Left ventricle myocardium superior (tissue), 1 donor: ENCODE results near the gene MAST4. TPM values are rescaled to one million over a fixed set of nuclear protein-coding genes. Genes with fewer than 3 reads are reported as not detected.
A peak's percentile ranks its signal among the peaks of the same experiment; 100 is the strongest.

ENCODE experiments used
- ATAC-seq: fragments of 200-7000 bp; cut with Tn5 transposase; one replicate; pipeline ENCODE4 v1.9.1; 2020; ENCODE audit warnings: mild to moderate bottlenecking, moderate library complexity
- DNase-seq: peaks from one replicate; pipeline ENCODE4 v3.0.0-alpha.2; 2020
- intact Hi-C: fragments of 100-400 bp; cut with micrococcal nuclease; formaldehyde crosslinking; loops from one replicate; pipeline ENCODE4 v1.11.0; 2022
- total RNA-seq: library from RNA; stranded (reverse); fragmentation: NEBNext Ultra II Directional; extraction: Animal tissue kit (Norgen Biotek cat#: 25700); gene quantifications from one replicate; pipeline ENCODE4 v1.2.1, GENCODE V29; 2021
- donor health status: DM: no; HTN: yes; CAD: no; lungs with severe emphysema.

Gene MAST4
- total RNA-seq, 1 donor from 2014 or later: 51.5 TPM

DNA sequence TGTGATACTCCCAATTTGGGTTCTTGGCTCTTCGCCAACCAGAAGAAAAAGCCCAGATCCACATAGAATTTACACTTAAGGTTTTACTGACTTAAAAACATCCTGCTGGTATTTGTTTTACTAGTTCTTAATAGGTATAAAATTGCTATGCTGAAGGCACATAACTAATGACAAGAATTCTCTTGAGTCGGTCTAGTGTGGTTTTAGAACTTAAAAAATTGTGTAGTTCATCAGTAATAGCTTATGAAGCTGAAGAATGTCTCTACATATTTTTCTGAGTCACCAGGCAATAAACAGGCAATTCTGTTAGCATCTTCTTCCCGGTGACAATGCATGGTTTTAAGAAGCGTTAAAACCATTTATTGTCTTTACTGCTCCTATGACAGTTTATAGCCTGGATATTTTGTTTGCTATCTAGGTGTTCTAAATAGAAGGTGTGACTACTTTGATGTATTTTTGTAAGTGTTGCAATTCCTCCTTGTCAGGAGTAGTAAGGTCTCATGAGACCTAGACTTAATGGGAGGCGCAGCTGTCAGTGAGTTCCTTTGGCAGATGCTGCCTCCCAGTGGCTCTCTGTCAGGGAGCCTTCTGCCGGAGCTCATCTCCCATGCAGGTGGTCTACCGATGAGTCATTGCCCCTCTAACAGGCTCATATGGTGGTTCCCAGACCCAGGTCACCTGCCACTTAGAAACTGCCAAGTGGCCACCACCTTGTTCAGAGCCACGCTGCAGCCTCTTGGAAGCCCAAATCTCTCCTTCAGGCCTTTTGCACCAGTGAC, 173.8 kb downstream of the MAST4 start:
- ATAC-seq: peak; percentile 83
- peak; percentile 43 for DNase-seq
- intact Hi-C loops: loop anchor here (5.0 kb wide), 1 partner anchor 463 kb away; no protein-coding TSS in a partner anchor

DNA sequence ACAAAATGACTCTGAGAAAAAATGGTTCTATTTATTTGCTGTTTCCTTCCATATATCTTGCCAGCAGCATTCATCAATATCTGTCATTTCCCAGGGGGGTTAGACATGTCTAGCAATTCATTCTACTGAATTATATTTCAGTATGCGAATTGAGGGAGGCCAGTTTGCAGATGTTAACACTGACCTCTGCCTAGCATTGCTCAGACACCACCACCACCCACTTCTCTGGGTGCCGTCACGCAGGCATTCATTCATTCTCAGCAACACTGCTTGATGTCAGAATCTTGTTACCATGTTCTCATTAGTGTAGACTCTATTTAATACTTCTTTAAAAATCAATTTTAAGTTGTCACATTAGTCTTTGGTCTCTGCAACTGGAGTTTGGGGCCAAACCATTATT, 181.7 kb downstream of the MAST4 start:
- ATAC-seq (no peak), DNase-seq (no peak)
- intact Hi-C loops: no loop called here

- DNase-seq: no peak
- no peak for ATAC-seq
- intact Hi-C loops: no loop called here
These were observed 183.3 kb downstream of the MAST4 start for GRCh38 chr5:66779528-66779927.

- peak; percentile 38 for ATAC-seq
- DNase-seq: peak; percentile 28
- intact Hi-C loops: no loop called here
These were observed 192.4 kb downstream of the MAST4 start for GRCh38 chr5:66788556-66788955.

DNA sequence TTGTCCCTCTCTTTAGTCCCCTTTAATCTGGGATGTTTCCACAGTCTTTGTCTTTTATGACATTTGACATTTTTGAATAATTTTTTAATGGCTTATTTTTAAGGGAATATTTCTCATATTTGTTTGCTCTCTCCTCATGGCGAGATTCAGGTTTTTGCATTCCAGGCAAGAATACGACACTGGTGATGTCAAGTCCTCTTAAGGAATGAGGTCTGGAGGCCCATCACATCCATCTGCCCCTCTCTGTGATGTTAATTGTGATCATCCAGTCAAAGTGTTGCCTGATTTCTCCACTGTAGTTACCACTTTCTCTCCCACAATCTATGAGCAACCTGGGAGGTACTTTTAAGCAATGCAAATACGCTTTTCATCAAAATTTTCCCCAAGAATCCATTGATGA, 193.2 kb downstream of the MAST4 start:
- DNase-seq (no peak), ATAC-seq (no peak)
- intact Hi-C loops: no loop called here

- DNase-seq (no peak), ATAC-seq (peak; percentile 78)
- intact Hi-C loops: no loop called here
These were observed 196.9 kb downstream of the MAST4 start for GRCh38 chr5:66793049-66793448.

- intact Hi-C loops: no loop called here
- ATAC-seq: no peak
- DNase-seq: no peak
These were observed 199.5 kb downstream of the MAST4 start for GRCh38 chr5:66795682-66796081.

DNA sequence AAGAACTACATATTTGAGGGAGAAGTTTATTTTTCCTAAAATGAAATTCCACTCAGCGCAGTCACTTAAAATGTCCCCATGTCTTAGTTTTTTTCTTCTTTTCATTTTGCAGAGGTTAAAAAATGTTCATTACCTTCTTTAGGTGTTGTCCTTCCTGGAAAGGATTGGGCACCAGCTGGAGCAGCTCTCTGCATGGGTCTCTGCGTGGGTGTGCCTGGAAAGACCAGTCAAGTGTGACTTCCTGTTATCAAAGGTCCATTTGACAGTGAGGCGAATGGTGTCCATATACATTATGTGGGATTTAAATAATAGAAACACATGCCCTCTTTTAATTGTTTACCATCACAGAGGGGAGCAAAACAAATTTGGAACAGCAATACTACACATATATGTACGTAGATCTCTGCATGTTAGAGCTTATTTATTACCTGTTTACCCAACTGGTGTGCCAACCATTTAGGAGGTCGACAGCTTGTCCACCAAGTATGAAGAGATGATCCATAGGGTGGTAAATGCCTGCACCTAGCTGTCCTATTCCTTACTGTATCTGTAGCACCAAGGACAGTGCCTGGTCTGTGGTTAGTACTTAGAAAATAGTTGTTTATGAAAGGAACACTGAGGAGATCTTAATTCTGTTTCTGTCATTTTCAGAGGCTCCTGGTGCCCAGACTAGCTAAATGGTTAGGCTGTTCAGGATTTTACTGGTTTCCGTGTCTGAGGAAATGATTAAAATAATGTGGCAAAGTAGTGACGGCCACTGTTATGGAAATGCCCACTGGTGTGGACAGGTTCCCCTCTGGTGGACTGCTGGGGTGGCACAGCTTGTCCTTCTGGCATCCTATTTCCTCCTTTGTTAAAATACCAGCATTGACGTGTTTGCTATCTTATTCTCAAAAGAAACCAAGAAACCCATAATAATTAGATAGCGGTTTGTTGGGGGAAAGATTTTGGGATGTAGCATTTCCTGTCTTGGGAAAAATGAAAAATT, 200.4 kb downstream of the MAST4 start:
- intact Hi-C loops: no loop called here
- DNase-seq (no peak), ATAC-seq (peak; percentile 50)

GRCh38 chr5:66802941-66803340, 206.7 kb downstream of the MAST4 start:
- DNase-seq (no peak), ATAC-seq (no peak)
- intact Hi-C loops: no loop called here

- no peak for ATAC-seq
- DNase-seq: no peak
- intact Hi-C loops: no loop called here
These were observed 209.6 kb downstream of the MAST4 start for GRCh38 chr5:66805514-66806430.

GRCh38 chr5:66807743-66808142, 211.6 kb downstream of the MAST4 start:
- intact Hi-C loops: no loop called here
- ATAC-seq (peak; percentile 75), DNase-seq (no peak)

DNA sequence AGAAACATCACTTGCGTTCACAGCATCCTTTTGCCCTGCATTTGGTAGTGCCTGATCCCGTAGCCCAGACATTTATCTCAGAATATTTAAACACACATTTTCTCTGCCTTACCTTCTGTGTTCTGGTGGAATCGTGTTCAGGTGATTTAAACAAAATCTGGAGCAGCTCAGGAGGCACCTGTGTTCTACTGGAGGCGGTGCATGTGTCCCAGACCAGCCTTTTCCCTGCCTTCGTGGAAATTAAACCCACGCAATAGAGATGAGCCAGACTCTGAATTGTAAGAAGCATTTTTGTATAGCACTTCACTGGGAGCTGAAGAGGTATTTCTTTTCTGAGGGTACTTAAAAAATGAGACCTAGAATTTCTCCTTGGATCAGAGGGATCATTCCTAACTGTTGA, 212.5 kb downstream of the MAST4 start:
- DNase-seq: no peak
- intact Hi-C loops: no loop called here
- ATAC-seq: no peak

GRCh38 chr5:66810151-66810550, 214.0 kb downstream of the MAST4 start:
- DNase-seq (no peak), ATAC-seq (no peak)
- intact Hi-C loops: loop anchor here (10.0 kb wide), 3 partner anchors 55 to 395 kb away; no protein-coding TSS in a partner anchor

- ATAC-seq (no peak), DNase-seq (no peak)
- intact Hi-C loops: loop anchor here (10.0 kb wide), 3 partner anchors 54 to 394 kb away; no protein-coding TSS in a partner anchor
These were observed 214.7 kb downstream of the MAST4 start for GRCh38 chr5:66810848-66811261.

GRCh38 chr5:66812291-66812690, 216.1 kb downstream of the MAST4 start:
- no peak for DNase-seq
- intact Hi-C loops: loop anchor here (10.0 kb wide), 3 partner anchors 53 to 393 kb away; no protein-coding TSS in a partner anchor
- no peak for ATAC-seq

GRCh38 chr5:66813306-66813705, 217.1 kb downstream of the MAST4 start:
- DNase-seq (no peak), ATAC-seq (no peak)
- intact Hi-C loops: loop anchor here (10.0 kb wide), 3 partner anchors 51 to 391 kb away; no protein-coding TSS in a partner anchor

DNA sequence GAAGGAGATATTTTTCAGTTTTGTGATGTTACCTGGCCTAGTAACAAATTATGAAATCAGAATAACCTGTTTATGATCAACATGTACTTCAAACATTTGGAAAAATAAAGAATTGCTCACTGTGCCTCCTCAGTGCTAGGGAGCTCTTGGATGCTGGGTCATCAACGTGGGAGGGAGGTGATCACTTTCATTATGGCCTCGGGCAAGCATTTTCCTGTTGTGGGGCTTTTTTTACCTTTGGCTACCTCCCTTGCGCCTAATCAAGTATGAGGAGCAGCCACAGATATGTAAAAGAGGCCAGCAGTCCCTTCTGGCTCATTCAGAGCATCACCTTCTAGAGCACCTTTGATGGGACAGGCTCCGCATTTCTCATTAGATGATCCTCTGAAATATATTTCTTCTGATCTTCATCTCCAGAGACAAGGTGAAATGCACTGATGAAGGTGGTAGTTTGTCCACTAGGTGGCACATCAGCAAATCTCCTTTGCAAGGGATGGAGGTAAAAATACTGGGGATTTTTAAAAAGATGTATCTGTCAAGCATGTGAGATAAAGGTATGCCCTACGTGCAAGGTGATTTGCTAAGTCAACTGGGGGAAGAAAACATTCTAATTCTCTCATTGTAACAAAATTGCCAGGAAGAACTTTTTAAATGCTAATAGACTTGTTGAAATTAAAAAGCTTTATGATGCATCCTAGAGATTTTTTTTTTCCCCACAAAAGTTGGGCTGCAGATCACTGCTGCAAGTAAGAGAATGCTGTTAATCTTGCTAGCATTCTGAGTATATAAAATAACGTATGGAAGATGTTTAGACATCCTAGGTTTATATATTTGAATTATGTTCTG, 218.2 kb downstream of the MAST4 start:
- no peak for DNase-seq
- intact Hi-C loops: loop anchor here (10.0 kb wide), 3 partner anchors 50 to 390 kb away; no protein-coding TSS in a partner anchor
- peak; percentile 36 for ATAC-seq
